HG02938 (cell line): ENCODE results near the gene PRR5L.
"Not testable (repeated sequence)": the region's sequence is repeated elsewhere in the genome, so short reads cannot be mapped to it uniquely, and the experiment has no call there.

Experiments
- ATAC-seq: cut with Tn5 transposase; IDR thresholded peaks from one replicate; pipeline ENCODE4 v1.9.1; 2021; ENCODE audit warnings: mild to moderate bottlenecking, moderate library complexity; ENCODE audit not compliant: unreplicated experiment

Gene PRR5L

GRCh38 chr11:36455658-36456111 is 159.6 kb downstream of the PRR5L start:
- no peak for ATAC-seq

GRCh38 chr11:36456156-36456555 is 160.1 kb downstream of the PRR5L start:
- ATAC-seq, result no peak

GRCh38 chr11:36458129-36458915 is 162.2 kb downstream of the PRR5L start:
- no peak for ATAC-seq

GRCh38 chr11:36459046-36459445 is 163.0 kb downstream of the PRR5L start:
- ATAC-seq, result no peak

- ATAC-seq, result no peak
Observed at GRCh38 chr11:36460220-36460619, 164.1 kb downstream of the PRR5L start.

GRCh38 chr11:36462321-36462720 is 166.2 kb downstream of the PRR5L start:
- no peak for ATAC-seq

- ATAC-seq, result no peak
Observed at GRCh38 chr11:36463781-36464180, 167.7 kb downstream of the PRR5L start.

- ATAC-seq, result no peak
Observed at GRCh38 chr11:36464720-36465119, 168.6 kb downstream of the PRR5L start.

- no peak for ATAC-seq
Observed at GRCh38 chr11:36465449-36466163, 169.5 kb downstream of the PRR5L start.

GRCh38 chr11:36467012-36467411 is 170.9 kb downstream of the PRR5L start:
- ATAC-seq, result no peak

- ATAC-seq, result no peak
Observed at GRCh38 chr11:36467916-36468315, 171.8 kb downstream of the PRR5L start.

- no peak for ATAC-seq
Observed at GRCh38 chr11:36469063-36469462, 173.0 kb downstream of the PRR5L start.

GRCh38 chr11:36469881-36470802 is 174.1 kb downstream of the PRR5L start:
- no peak for ATAC-seq

GRCh38 chr11:36471577-36471976 is 175.5 kb downstream of the PRR5L start:
- no peak for ATAC-seq

- no peak for ATAC-seq
Observed at GRCh38 chr11:36475192-36475591, 179.1 kb downstream of the PRR5L start.

- ATAC-seq, result no peak
Observed at GRCh38 chr11:36478700-36479329, 182.7 kb downstream of the PRR5L start.

- ATAC-seq, result no peak
Observed at GRCh38 chr11:36480833-36481232, 184.7 kb downstream of the PRR5L start.

- not testable (repeated sequence) for ATAC-seq
Observed at GRCh38 chr11:36483042-36483441, 187.0 kb downstream of the PRR5L start.

GRCh38 chr11:36485298-36486002 is 189.4 kb downstream of the PRR5L start:
- no peak for ATAC-seq

- no peak for ATAC-seq
Observed at GRCh38 chr11:36487619-36488018, 191.5 kb downstream of the PRR5L start.
